DOHH2 (cell line): ENCODE measurements around the gene WAC.

ENCODE experiments used
- H3F3A ChIP-seq: fragments of 200-600 bp; sonication (generic), shearing (Covaris generic); 2 replicates; pipeline ENCODE4 v1.6.0; 2016; ENCODE audit warnings: antibody characterized with exemption, mild to moderate bottlenecking; ENCODE audit not compliant: control insufficient read depth, insufficient read depth
- H3K27ac ChIP-seq: fragments of 200-600 bp; sonication (generic); 2 replicates; pipeline ENCODE4 v1.5.1; 2014; ENCODE audit warnings: low read depth, mild to moderate bottlenecking, low read length, moderate library complexity
- H3K27me3 ChIP-seq: fragments of 200-600 bp; sonication (generic); 2 replicates; pipeline ENCODE4 v1.6.1; 2014; ENCODE audit warnings: mild to moderate bottlenecking, low read length, mixed read lengths; ENCODE audit not compliant: control insufficient read depth
- H3K36me3 ChIP-seq: fragments of 200-600 bp; sonication (generic); 2 replicates; pipeline ENCODE4 v1.6.1; 2014; ENCODE audit warnings: mild to moderate bottlenecking, low read length, moderate library complexity, mixed read lengths; ENCODE audit not compliant: control insufficient read depth
- H3K4me1 ChIP-seq: fragments of 200-600 bp; sonication (generic); 2 replicates; pipeline ENCODE4 v1.6.1; 2014; ENCODE audit warnings: mild to moderate bottlenecking, low read length, mixed read lengths; ENCODE audit not compliant: control insufficient read depth
- H3K4me2 ChIP-seq: fragments of 200-600 bp; sonication (generic); 2 replicates; pipeline ENCODE4 v1.6.0; 2014; ENCODE audit warnings: mild to moderate bottlenecking, low read length, moderate library complexity
- H3K4me3 ChIP-seq: fragments of 200-600 bp; sonication (generic); 2 replicates; pipeline ENCODE4 v1.5.1; 2014; ENCODE audit warnings: mild to moderate bottlenecking, low read length, mixed read lengths
- H3K79me2 ChIP-seq: fragments of 200-600 bp; sonication (generic); 2 replicates; pipeline ENCODE4 v1.6.1; 2014; ENCODE audit warnings: mild to moderate bottlenecking, low read length, mixed read lengths; ENCODE audit not compliant: control insufficient read depth
- H3K9me2 ChIP-seq: fragments of 200-600 bp; sonication (generic); replicated peaks from 2 replicates; pipeline ENCODE4 v1.6.1; 2014; ENCODE audit warnings: mild to moderate bottlenecking, low read length, mixed read lengths; ENCODE audit not compliant: control insufficient read depth
- H3K9me3 ChIP-seq: fragments of 200-600 bp; sonication (generic); 2 replicates; pipeline ENCODE4 v1.6.1; 2014; ENCODE audit warnings: antibody characterized with exemption, low read length, mixed read lengths; ENCODE audit not compliant: control insufficient read depth, insufficient read depth
- H4K20me1 ChIP-seq: fragments of 200-600 bp; sonication (generic); 2 replicates; pipeline ENCODE4 v1.6.0; 2014; ENCODE audit warnings: low read depth, mild to moderate bottlenecking, antibody characterized with exemption, low read length, moderate library complexity; ENCODE audit not compliant: control insufficient read depth, insufficient read depth
- EZH2phosphoT487 ChIP-seq: fragments of 200-600 bp; sonication (generic); IDR thresholded peaks from 2 replicates; pipeline ENCODE4 v1.6.1; 2017; ENCODE audit warnings: borderline replicate concordance, mild to moderate bottlenecking, antibody characterized with exemption, low read length, moderate library complexity, mixed read lengths
- TF ChIP-seq, protein P1 (sequence below): fragments of 200-600 bp; sonication (generic); IDR thresholded peaks from one replicate; pipeline ENCODE4 v1.5.1; 2014; ENCODE audit warnings: antibody characterized with exemption, mild to moderate bottlenecking, low read depth, low read length; ENCODE audit not compliant: poor library complexity, severe bottlenecking

The WAC gene

DNA sequence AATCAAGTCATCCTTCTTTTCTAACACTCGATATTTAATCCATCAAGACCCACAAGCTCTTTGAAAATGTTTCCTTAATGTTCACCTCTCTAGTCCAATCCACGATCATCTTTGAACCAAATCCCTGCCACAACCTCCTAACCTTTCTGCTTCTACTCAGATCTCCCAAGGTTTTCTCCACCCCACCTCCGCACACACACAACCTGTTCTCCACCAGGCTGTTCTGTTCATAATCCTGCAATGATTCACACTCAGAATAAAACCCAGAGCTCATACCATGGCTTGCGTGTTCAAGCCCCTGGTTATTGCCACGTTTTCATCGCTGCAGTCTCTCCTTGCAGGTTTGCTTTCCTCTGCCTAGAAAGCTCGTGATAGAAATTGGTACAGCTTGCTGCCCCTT is 90.6 kb downstream of the WAC start:
- Histone ChIP-seq H4K20me1 (peaks cover 6% of the 10 kb centered on the region), H3K27ac (no peak overlapping the region), H3K9me3 (no peaks in the 10 kb centered on the region), H3K4me3 (no peak overlapping the region), H3K36me3 (peaks cover 22% of the 10 kb centered on the region), H3K9me2 (no peaks in the 10 kb centered on the region), H3F3A (peaks cover 51% of the 10 kb centered on the region), H3K4me2 (no peak overlapping the region), H3K79me2 (no peaks in the 10 kb centered on the region), H3K4me1 (no peaks in the 10 kb centered on the region), H3K27me3 (no peaks in the 10 kb centered on the region)
- TF ChIP-seq, protein P1, sequence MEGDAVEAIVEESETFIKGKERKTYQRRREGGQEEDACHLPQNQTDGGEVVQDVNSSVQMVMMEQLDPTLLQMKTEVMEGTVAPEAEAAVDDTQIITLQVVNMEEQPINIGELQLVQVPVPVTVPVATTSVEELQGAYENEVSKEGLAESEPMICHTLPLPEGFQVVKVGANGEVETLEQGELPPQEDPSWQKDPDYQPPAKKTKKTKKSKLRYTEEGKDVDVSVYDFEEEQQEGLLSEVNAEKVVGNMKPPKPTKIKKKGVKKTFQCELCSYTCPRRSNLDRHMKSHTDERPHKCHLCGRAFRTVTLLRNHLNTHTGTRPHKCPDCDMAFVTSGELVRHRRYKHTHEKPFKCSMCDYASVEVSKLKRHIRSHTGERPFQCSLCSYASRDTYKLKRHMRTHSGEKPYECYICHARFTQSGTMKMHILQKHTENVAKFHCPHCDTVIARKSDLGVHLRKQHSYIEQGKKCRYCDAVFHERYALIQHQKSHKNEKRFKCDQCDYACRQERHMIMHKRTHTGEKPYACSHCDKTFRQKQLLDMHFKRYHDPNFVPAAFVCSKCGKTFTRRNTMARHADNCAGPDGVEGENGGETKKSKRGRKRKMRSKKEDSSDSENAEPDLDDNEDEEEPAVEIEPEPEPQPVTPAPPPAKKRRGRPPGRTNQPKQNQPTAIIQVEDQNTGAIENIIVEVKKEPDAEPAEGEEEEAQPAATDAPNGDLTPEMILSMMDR: no peak
- TF ChIP-seq EZH2phosphoT487: no peak

- no peak overlapping the region for H3K4me3 ChIP-seq
- no peaks in the 10 kb centered on the region for H3K27me3 ChIP-seq
- H3K27ac ChIP-seq: no peak overlapping the region
- H3K9me3 ChIP-seq: no peaks in the 10 kb centered on the region
- peaks cover 6% of the 10 kb centered on the region for H4K20me1 ChIP-seq
- no peaks in the 10 kb centered on the region for H3K9me2 ChIP-seq
- H3K36me3 ChIP-seq: peaks cover 17% of the 10 kb centered on the region
- TF ChIP-seq, protein P1: no peak
- no peak for TF ChIP-seq EZH2phosphoT487
- H3F3A ChIP-seq: peaks cover 46% of the 10 kb centered on the region
- no peaks in the 10 kb centered on the region for H3K79me2 ChIP-seq
- no peaks in the 10 kb centered on the region for H3K4me1 ChIP-seq
- no peak overlapping the region for H3K4me2 ChIP-seq
Observed at GRCh38 chr10:28624351-28624750, 91.4 kb downstream of the WAC start.

GRCh38 chr10:28627102-28627501 is 94.2 kb downstream of the WAC start:
- Histone ChIP-seq H3K9me3 (no peaks in the 10 kb centered on the region), H3K4me3 (no peak overlapping the region), H3K79me2 (no peaks in the 10 kb centered on the region), H3K36me3 (no peaks in the 10 kb centered on the region), H3F3A (peaks cover 22% of the 10 kb centered on the region), H4K20me1 (no peaks in the 10 kb centered on the region; the same call in 1 of the 2 replicates), H3K4me1 (no peaks in the 10 kb centered on the region), H3K27ac (no peak overlapping the region), H3K27me3 (no peaks in the 10 kb centered on the region), H3K9me2 (no peaks in the 10 kb centered on the region), H3K4me2 (no peak overlapping the region)
- TF ChIP-seq EZH2phosphoT487: no peak
- TF ChIP-seq, protein P1: no peak
